ENCODE results near the gene GET4. TPM values are rescaled to one million over a fixed set of nuclear protein-coding genes. Genes with fewer than 3 reads are reported as not detected.

Gene GET4, protein sequence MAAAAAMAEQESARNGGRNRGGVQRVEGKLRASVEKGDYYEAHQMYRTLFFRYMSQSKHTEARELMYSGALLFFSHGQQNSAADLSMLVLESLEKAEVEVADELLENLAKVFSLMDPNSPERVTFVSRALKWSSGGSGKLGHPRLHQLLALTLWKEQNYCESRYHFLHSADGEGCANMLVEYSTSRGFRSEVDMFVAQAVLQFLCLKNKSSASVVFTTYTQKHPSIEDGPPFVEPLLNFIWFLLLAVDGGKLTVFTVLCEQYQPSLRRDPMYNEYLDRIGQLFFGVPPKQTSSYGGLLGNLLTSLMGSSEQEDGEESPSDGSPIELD
- polyA plus RNA-seq = 10 to 100 TPM; 25.3 to 35.6 (median 25.5) TPM

DNA sequence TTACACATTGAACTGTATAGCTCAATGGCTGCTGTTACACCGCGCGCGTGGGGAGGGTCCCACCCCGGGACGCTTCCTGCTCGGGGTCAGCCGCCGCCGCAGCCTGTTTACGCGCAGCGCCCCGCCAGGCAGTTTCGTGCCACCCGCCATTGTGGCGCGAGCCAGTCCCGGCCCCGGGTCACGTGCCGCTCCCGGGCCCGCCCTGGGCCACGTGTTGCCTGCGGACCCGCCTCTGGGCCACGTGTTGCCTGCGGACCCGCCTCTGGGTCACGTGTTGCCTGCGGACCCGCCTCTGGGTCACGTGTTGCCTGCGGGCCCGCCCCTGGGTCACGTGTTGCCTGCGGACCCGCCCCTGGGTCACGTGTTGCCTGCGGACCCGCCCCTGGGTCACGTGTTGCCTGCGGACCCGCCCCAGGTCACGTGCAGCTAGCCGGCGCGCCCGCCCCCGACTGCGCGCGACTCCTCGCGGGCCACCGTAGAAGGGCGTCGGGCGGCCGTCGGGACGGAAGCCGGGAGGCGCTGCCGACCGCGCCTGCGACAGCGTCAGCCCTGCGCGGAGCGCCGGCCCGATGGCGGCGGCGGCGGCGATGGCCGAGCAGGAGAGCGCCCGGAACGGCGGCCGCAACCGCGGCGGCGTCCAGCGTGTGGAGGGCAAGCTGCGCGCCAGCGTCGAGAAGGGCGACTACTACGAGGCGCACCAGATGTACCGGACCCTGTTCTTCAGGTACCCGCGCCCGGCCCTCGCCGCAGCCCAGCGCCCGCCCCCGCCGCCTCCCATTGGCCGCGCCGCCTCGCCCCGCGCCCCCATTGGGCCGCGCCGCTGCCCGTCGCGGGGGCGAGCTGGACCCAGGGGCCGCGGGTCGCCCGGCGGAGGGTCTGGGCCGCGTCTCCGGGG is at the start of gene GET4:
GET4 (plus strand) TSS at position 478 of the 895 bp plus-strand sequence; CDS start at position 570, 92 bp downstream.
- peaks cover 6 to 17% (median 9%) of the 10 kb centered on the region in 3 donors for H3K27me3 Mint-ChIP-seq (ENCODE audit: low read depth in 3 of 3)
- H3K9me3 Mint-ChIP-seq = no peaks in the 10 kb centered on the region
- peak within 1 kb of the TSS; percentile 88 to 94 (median 93) for H3K4me3 Mint-ChIP-seq
- H3K4me1 Mint-ChIP-seq = peaks cover 32 to 34% of the 10 kb centered on the region in 2 donors
- H3K36me3 Mint-ChIP-seq = peaks cover 0 to 5% (median 0%) of the 10 kb centered on the region in 3 donors
- H3K27ac Mint-ChIP-seq = peak within 1 kb of the TSS; percentile 82 to 96 (median 91)
- DNase-seq = peak; percentile 99

DNA sequence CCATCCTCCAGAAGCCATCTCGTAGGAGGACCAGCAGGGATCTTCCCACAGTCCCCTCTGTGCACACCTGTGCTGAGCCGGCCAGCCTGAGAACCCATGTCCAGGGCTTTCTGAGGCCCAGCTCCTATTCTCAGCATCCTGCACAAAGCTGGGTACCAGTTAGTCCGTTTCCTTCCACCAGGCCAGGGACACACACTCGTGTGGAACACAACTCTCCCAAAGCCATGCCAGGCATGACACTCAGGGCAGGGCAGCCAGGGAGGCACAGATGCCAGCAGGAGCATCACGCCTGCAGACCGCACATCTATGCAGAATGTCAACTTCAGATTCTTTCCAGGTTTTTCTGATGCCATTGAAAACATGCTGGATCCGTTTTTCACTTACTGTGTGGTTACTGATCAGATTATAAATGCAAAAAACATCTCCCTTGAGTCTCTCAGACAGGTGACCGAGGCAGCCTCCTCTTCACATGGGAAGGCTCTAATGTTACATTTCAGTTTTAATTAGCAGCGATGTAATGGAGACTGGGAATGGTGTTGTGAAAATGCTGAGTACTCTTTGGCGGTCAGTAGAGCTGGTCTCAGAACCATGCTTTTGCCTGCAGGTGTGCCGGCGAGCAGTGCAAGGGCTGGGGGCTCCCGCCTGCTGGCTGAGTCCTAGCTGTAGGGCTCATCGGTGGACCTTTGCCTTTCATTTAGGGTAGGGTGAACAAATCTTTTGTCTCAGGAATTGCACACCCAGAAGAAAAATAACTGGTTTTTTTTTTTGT is 47.4 kb upstream of the GET4 start:
- peaks cover 0 to 8% (median 2%) of the 10 kb centered on the region in 3 donors for H3K36me3 Mint-ChIP-seq
- no peak overlapping the region for H3K4me3 Mint-ChIP-seq
- no peaks in the 10 kb centered on the region for H3K9me3 Mint-ChIP-seq
- H3K27ac Mint-ChIP-seq = no peak overlapping the region
- peaks cover 31 to 35% of the 10 kb centered on the region in 2 donors for H3K4me1 Mint-ChIP-seq
- peaks cover 1 to 4% (median 2%) of the 10 kb centered on the region in 3 donors for H3K27me3 Mint-ChIP-seq (ENCODE audit: low read depth in 3 of 3)
- DNase-seq = no peak

DNA sequence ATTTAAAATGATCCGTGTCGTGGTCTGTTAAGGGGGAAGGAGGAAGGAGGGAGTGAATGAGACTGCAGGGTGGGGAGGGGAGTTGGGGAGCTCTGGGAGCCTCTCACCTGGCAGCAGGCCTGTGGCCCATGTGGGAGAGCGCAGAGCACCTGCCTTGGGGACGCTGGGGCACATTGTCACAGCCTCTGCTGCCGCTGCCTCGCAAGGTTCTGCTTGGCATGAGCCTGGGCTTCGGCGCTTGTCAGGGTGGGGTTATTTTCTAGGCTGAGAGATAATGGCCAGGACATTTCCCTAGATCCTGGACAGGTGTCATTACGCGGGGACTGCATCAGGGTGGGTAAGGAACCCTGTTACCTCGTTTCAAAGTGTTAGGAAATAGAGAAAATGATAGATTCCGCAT is 46.3 kb upstream of the GET4 start:
- H3K9me3 Mint-ChIP-seq = no peaks in the 10 kb centered on the region
- H3K4me1 Mint-ChIP-seq = peaks cover 31 to 35% of the 10 kb centered on the region in 2 donors
- no peak for DNase-seq
- H3K4me3 Mint-ChIP-seq = no peak overlapping the region
- peak overlapping the region in 1 of 6 donors; percentile 73 for H3K27ac Mint-ChIP-seq
- peaks cover 0 to 7% (median 2%) of the 10 kb centered on the region in 3 donors for H3K36me3 Mint-ChIP-seq
- H3K27me3 Mint-ChIP-seq (ENCODE audit: low read depth in 3 of 3) = peaks cover 1 to 4% (median 2%) of the 10 kb centered on the region in 3 donors

DNA sequence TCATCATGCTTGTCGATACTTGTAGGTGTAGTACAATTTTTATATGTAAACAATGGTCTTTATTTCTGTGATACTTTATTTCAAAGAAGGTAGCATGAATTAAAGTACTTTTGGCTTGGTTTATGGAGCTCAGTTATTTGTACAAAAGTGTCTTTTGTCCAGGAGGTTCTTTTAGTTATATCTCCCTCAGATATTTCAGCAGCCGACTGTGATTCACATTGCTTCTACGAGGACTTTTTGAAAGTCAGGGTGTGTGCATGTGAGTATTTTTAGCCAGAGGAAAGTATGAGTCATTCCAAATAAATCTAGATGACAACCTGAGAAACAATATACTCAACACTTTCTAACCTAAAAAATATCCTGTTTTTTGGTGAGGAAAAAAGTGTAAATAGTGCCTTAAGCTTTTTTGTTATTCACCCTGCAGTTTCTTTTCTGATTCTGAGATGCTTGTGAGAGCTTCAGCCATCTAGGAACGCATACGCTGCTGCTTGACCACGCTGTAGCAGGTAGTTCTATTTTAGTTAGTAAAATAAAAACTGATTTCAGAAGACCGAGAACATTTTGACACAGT is 44.7 kb upstream of the GET4 start:
- peaks cover 34 to 44% of the 10 kb centered on the region in 2 donors for H3K4me1 Mint-ChIP-seq

DNA sequence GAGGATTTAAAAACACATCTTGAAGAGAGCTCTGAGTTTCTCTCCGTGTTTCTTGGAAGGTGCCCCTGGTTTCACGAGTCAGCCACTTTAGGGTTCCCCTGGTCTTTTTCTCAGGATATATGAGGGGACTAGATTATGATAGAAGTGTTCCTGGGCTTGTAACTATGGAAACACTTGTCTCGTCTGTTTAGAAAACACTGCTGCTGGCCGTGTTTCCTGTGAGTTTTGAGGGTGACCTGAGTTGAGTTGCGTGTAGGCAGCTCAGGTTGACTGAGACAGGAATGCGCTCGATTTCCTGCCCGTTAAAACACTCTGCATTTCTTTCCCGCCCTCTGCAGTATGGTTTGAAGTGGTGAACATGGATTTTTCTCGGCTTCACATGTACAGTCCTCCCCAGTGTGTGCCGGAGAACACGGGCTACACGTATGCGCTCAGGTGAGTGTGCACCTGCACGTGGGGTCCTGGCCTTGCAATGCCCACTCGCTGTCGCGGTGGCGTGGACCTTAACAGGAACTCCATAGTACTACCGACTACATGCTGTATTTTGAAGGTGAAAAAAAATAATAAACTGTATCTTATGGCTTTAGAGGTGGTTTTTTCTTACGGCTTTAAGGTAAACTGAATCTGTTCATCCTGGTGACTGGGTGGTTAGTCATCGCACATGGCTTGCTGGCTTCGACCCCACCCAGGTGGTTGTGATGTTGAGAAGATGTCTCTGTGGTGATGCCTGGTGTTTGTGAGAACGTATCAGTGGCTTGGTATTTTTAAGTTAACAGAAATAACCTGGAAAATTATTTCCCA is 44.0 kb upstream of the GET4 start, which contains the start of gene SUN1:
SUN1 (plus strand) TSS at position 310 of the 801 bp plus-strand sequence; CDS start at position 359, 49 bp downstream.
- H3K4me3 Mint-ChIP-seq = peak within 1 kb of the TSS; percentile 53 to 71 (median 63)
- H3K27me3 Mint-ChIP-seq (ENCODE audit: low read depth in 3 of 3) = peaks cover 3 to 4% (median 4%) of the 10 kb centered on the region in 3 donors
- peak; percentile 45 to 57 (median 51) for DNase-seq
- H3K9me3 Mint-ChIP-seq = no peaks in the 10 kb centered on the region
- peaks cover 0 to 7% (median 4%) of the 10 kb centered on the region in 3 donors for H3K36me3 Mint-ChIP-seq
- peak within 1 kb of the TSS; percentile 57 to 86 (median 74) for H3K27ac Mint-ChIP-seq
- peaks cover 34 to 44% of the 10 kb centered on the region in 2 donors for H3K4me1 Mint-ChIP-seq

More for the DNA sequence above, 44.7 kb upstream of the GET4 start:
- DNase-seq = no peak
- peaks cover 0 to 5% (median 4%) of the 10 kb centered on the region in 3 donors for H3K36me3 Mint-ChIP-seq
- peak overlapping the region; percentile 53 to 71 (median 63) for H3K4me3 Mint-ChIP-seq
- no peaks in the 10 kb centered on the region for H3K9me3 Mint-ChIP-seq
- peaks cover 1 to 4% (median 4%) of the 10 kb centered on the region in 3 donors for H3K27me3 Mint-ChIP-seq (ENCODE audit: low read depth in 3 of 3)
- H3K27ac Mint-ChIP-seq = peak overlapping the region; percentile 12 to 81 (median 72)

DNA sequence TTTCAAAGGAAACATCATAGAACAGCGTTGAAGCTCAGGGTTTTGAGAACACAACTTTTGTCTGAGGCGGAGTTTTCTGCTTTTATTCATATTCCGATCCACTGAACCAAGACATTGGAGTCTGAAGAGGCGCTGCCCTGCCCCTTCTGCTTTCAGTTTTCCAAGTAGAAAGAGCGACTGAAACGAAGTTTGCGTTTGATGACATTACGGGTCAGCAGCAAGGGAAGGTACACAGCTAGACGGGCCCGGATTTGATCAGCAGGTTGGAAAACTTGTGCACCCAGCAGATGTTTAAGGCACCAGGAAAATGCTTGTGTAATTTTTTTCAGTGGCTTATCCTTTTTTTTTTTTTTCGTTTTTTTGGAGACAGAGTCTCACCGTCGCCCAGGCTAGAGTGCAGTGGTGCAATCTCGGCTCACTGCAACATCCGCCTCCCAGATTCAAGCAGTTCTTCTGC is 43.4 kb upstream of the GET4 start:
- Mint-ChIP-seq H3K4me3 (peak overlapping the region; percentile 53 to 71 (median 63)), H3K36me3 (peaks cover 0 to 7% (median 4%) of the 10 kb centered on the region in 3 donors), H3K27ac (peak overlapping the region in 5 of 6 donors; percentile 47 to 86 (median 71)), H3K9me3 (no peaks in the 10 kb centered on the region), H3K4me1 (peaks cover 34 to 44% of the 10 kb centered on the region in 2 donors), H3K27me3 (ENCODE audit: low read depth in 3 of 3) (peaks cover 3 to 4% (median 4%) of the 10 kb centered on the region in 3 donors)
- no peak for DNase-seq

DNA sequence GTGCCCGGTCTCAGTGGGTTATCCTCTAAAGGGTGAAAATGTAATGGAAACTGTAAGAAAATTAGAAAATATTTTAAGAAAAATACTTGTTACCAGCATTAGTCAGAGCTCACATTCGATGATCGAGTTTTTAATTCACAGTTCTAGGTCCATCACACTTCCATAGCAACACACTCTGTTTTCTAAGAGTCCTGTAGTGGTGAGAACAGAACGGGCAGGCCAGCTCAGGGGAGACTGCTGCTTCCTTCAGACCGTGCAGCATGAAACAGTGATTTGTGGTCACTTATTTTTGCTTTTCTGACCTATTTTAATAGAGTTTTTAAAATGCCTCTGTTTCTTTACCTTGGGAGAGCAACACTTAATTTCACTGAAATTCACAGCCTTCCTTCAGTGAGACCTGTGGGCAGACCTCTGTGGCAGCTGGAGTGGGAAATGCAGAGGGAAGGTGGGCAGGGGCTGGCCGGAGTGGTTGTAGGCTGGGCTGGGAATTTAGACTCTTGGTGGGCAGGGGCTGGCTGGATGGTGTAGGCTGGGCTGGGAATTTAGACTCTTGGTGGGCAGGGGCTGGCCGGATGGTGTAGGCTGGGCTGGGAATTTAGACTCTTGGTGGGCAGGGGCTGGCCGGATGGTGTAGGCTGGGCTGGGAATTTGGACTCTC is 42.6 kb upstream of the GET4 start:
- H3K9me3 Mint-ChIP-seq = no peaks in the 10 kb centered on the region
- H3K36me3 Mint-ChIP-seq = peaks cover 0 to 7% (median 4%) of the 10 kb centered on the region in 3 donors
- H3K27ac Mint-ChIP-seq = no peak overlapping the region
- H3K27me3 Mint-ChIP-seq (ENCODE audit: low read depth in 3 of 3) = peaks cover 2 to 4% (median 3%) of the 10 kb centered on the region in 3 donors
- DNase-seq = no peak
- H3K4me3 Mint-ChIP-seq = no peak overlapping the region
- H3K4me1 Mint-ChIP-seq = peaks cover 34 to 44% of the 10 kb centered on the region in 2 donors

DNA sequence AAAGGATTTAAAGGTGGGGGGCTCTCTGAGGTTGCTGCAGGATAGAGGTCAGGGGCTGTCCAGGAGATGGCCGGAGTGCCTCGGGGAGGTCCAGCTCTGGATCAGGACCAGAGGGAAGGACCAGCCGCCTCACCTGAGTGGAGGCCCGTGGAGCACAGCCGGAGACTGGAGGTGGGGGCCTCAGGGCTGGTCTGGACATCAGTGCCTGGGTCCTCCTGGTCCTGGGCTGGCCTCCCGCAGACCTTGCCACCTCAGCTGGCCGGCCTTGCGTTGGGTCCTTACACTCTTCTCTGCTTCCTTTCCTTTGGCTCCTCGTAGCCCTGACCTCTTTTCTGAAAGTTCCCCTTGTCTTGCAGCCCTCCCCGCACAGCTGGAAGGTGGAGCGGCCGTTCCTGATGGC is 42.1 kb upstream of the GET4 start:
- H3K27me3 Mint-ChIP-seq (ENCODE audit: low read depth in 3 of 3) = peaks cover 2 to 4% (median 3%) of the 10 kb centered on the region in 3 donors
- H3K9me3 Mint-ChIP-seq = no peaks in the 10 kb centered on the region
- H3K4me1 Mint-ChIP-seq = peaks cover 34 to 44% of the 10 kb centered on the region in 2 donors
- DNase-seq = no peak
- no peak overlapping the region for H3K27ac Mint-ChIP-seq
- peaks cover 0 to 7% (median 4%) of the 10 kb centered on the region in 3 donors for H3K36me3 Mint-ChIP-seq
- H3K4me3 Mint-ChIP-seq = no peak overlapping the region

DNA sequence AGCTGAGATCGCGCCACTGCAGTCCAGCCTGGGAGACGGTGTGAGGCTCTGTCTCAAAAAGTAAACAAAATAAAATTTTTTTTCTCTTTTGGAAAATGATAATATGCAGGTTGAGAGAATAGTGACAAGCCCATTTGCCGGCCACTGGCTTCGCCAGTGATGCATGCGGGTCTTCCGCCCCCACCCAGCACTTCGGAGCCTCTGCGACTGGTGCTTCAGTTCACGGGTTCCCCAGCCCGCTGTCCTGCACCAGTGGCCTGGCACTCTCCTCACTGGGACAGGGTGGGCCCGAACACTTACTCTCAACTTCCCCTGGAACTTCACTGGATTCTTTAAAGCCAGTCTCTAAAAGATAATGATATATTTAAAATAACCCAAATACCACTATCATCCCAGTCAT is 41.3 kb upstream of the GET4 start:
- Mint-ChIP-seq H3K9me3 (no peaks in the 10 kb centered on the region), H3K27ac (peak overlapping the region in 1 of 6 donors; percentile 45), H3K27me3 (ENCODE audit: low read depth in 3 of 3) (peaks cover 2 to 4% (median 3%) of the 10 kb centered on the region in 3 donors), H3K4me1 (peaks cover 34 to 44% of the 10 kb centered on the region in 2 donors), H3K36me3 (peaks cover 3 to 11% (median 7%) of the 10 kb centered on the region in 3 donors), H3K4me3 (no peak overlapping the region)
- no peak for DNase-seq

DNA sequence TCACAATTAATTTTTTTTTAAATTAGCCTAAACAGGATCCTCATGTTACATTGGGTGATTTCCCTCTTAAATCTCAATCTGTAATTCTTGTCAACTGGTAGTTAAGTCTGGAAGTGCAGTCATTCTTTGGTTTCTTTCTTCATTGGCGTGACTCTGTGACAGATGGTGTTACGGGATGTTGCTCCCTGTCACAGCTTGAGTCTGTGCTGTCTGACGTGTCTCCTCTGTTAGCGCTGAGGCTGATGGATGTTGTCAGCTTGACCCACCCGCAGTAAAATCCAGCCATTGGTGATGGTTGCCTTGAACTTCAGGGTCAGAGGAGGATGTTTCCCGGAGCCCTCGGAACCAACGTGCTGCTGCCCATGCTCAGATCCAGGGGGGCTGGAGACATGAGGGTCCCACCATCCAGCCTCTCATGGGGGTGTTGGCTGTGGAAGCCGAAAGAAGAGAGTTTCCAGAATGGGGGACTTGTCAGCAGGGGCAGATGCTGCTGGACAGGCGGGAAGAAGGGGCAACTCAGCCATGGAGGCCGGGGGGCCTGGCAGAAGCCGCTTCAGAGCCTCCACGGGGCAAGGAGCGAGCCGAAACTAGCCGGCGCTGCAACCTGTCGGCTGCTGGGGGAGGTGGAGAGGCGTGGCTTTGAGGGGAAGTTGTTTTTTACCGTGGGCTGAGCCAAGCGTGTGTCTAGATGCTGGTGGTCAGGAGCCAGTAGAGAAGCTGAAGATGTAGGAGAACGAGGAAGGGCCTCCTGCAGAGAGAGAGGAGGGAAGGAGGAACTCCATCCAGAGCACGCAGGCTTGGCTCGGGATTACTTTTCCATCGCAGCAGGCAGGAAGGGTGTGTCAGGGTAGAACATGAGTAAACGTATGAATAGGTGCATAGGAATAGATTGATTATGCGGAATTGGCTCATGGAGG is 40.6 kb upstream of the GET4 start:
- Mint-ChIP-seq H3K9me3 (no peaks in the 10 kb centered on the region), H3K36me3 (peaks cover 3 to 11% (median 7%) of the 10 kb centered on the region in 3 donors), H3K4me3 (peak overlapping the region in 1 of 5 donors; percentile 24), H3K27ac (peak overlapping the region in 2 of 6 donors; percentile 19 to 45), H3K4me1 (peaks cover 27 to 37% of the 10 kb centered on the region in 2 donors), H3K27me3 (ENCODE audit: low read depth in 3 of 3) (peaks cover under 1 to 3% (median 2%) of the 10 kb centered on the region in 3 donors)
- no peak for DNase-seq

DNA sequence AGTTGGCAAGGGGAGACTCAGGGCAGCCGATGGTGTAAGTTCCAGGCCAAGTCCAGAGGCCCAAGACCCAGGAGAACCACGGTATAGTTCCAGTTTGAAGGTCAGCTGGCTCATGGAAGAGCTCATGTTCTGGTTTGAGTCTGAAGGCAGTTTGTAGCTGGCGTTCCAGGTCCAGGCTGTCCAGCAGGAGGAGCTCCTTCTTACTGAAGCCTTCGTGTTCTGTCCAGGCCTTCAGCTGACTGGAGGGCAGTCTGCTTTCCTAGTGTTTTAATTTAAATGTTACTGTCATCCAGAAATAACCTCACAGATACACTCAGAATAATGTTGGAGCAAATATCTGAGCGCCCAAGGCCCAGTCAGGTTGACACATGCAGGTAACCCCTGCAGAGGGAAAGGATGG is 39.9 kb upstream of the GET4 start:
- Mint-ChIP-seq H3K27me3 (ENCODE audit: low read depth in 3 of 3) (peaks cover 0 to 2% (median 2%) of the 10 kb centered on the region in 3 donors), H3K4me3 (no peak overlapping the region), H3K36me3 (peaks cover 3 to 14% (median 7%) of the 10 kb centered on the region in 3 donors), H3K27ac (no peak overlapping the region), H3K4me1 (peaks cover 22 to 31% of the 10 kb centered on the region in 2 donors), H3K9me3 (no peaks in the 10 kb centered on the region)
- no peak for DNase-seq

Data from immature natural killer cell (primary cell).